ENCODE measurements around the gene B3GNT5. TPM values are rescaled to one million over a fixed set of nuclear protein-coding genes. Genes with fewer than 3 reads are reported as not detected.

The B3GNT5 gene
- total RNA-seq, 1 experiment from 2014 or later, result 2.2 TPM

DNA sequence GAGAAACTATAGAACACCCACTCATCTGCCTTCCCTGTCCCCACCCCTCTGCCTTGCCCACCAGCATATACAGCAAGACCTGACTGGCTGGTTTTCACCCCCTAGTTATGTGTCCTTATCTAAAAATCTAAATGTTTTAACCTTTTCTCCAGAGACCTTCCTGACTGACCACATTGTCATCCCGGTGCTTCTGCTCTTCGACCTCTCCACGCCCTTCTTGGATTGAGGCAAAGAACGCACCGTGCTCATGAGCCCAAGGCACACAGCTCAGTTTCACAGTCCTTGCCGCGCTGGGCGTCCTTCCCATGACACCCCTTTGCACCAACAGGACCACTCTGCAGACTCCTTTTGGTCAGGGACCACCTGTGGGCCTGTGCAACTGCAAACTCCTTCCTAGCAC lies 62.7 kb downstream of the B3GNT5 start:
- Histone ChIP-seq H3K27me3 (replicated peaks) (no peaks in the 10 kb centered on the region), H3K9me3 (replicated peaks) (no peaks in the 10 kb centered on the region; the same call in 1 of the 2 replicates), H3K36me3 (no peaks in the 10 kb centered on the region), H3K4me1 (replicated peaks) (peaks cover 43% of the 10 kb centered on the region), H3K4me3 (no peak overlapping the region), H3K27ac (no peak overlapping the region)
- DNase-seq (ENCODE audit: low read depth in 1 of 2, low spot score in 2 of 2), result no peak

DNA sequence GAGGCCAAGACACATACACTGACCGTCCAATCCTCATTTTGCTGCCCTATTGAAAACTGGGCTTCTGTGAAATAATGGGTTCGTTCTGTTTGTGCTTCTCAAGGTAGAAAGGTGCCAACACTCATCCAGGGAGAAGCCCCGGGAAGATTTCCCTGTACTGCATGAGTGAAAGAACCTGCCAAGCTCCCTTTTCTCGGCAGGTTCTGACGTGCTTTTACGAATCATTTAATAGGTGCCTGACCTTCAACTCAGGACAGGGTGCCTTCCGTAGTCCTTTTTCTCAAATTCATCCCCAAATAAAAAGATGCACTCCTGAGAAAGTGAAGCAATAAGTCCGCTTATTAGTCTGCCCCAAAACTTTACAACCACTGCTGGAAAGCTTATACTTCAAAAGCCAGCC lies 64.2 kb downstream of the B3GNT5 start:
- H3K9me3 ChIP-seq (replicated peaks), result no peaks in the 10 kb centered on the region; the same call in 1 of the 2 replicates
- no peak overlapping the region for H3K4me3 ChIP-seq
- no peak overlapping the region; the same call in 1 of the 2 replicates for H3K27ac ChIP-seq
- H3K36me3 ChIP-seq, result no peaks in the 10 kb centered on the region
- H3K4me1 ChIP-seq (replicated peaks), result peaks cover 36% of the 10 kb centered on the region
- H3K27me3 ChIP-seq (replicated peaks), result no peaks in the 10 kb centered on the region
- no peak for DNase-seq (ENCODE audit: low read depth in 1 of 2, low spot score in 2 of 2)

DNA sequence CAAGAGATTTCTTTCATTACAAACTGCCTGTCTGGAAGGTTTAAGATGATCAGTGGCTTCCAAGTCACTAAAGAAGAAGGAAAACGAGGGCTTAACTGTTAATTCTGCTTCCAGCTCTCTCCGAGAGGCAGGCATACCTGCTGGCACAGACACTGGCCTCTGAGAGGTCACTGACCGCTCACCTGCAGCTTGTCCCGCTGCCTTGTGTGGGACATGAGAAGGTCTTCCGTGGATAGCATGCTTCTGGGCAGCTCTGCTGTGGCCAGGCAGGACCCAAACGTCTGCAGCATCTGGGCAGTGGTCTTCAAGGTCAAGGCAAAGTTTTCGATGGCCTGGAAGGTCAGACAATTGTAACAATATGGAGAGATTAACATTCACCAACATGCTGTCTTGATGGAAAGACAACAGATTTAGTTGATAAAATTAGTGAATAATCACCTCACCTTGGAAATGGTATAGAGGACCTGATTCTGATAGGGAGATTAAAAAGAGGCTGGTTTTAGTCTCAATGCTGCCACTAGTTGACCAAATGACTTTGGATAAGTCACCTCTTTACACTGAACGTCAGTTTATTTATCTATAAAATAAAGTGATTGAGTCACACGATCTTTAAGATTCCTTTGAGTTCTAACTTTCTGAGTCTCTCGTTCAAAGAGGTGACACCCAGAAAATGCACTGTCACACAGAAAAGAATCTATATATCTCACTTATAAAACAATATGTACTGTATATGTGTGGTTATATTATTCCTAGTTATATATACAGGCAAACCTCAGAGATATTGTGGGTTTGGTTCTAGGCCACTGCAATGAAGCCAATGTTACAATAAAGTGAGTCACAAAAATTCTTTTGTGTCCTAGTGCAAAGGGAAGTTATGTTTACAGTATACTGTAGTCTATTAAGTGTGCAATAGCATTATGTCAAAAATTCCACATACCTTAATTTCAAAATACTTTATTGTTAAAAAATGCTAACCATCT lies 65.1 kb downstream of the B3GNT5 start:
- H3K27ac ChIP-seq, result peak overlapping the region; percentile 73
- no peaks in the 10 kb centered on the region for H3K27me3 ChIP-seq (replicated peaks)
- H3K36me3 ChIP-seq, result no peaks in the 10 kb centered on the region
- no peak overlapping the region for H3K4me3 ChIP-seq
- H3K9me3 ChIP-seq (replicated peaks), result no peaks in the 10 kb centered on the region; the same call in 1 of the 2 replicates
- DNase-seq (ENCODE audit: low read depth in 1 of 2, low spot score in 2 of 2), result peak in 1 of 2 experiments; percentile 86
- peaks cover 26% of the 10 kb centered on the region for H3K4me1 ChIP-seq (replicated peaks)

DNA sequence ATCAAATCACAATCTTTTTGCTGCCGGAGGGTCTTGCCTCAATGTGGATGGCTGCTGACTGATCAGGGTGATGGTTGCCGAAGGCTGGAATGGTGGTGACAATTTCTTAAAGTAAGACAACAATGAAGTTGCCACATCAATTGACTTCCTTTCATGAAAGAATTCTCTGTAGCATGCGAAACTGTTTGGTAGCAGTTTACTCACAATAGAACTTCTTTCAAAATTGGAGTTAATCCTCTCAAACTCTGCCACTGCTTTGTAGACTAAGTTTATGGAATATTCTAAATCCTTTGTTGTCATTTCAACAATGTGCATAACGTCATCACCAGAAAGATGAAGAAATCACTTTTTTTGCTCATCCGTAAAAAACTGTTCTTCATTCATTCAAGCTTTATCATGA lies 65.8 kb downstream of the B3GNT5 start:
- H3K4me1 ChIP-seq (replicated peaks), result peaks cover 25% of the 10 kb centered on the region
- H3K27me3 ChIP-seq (replicated peaks), result no peaks in the 10 kb centered on the region
- no peaks in the 10 kb centered on the region for H3K9me3 ChIP-seq (replicated peaks)
- DNase-seq (ENCODE audit: low read depth in 1 of 2, low spot score in 2 of 2), result peak; percentile 50 to 81
- no peak overlapping the region for H3K4me3 ChIP-seq
- H3K36me3 ChIP-seq, result no peaks in the 10 kb centered on the region
- peak overlapping the region; percentile 73 for H3K27ac ChIP-seq

DNA sequence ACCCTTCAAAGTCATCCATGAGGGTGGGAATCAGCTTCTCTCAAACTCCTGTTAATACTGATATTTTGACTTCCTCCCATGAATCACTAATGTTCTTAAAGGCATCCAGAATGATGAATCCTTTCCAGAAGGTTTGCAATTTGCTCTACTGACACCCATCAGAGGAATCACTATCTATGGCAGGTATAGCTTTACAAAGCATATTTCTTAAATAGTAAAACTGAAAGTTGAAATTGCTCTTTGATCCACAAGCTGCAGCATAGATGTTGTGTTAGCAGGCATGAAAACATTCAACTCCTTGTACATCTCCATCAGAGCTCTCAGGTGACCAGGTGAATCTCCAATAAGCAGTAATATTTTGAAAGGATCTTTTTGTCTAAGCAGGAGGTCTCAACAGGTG lies 66.3 kb downstream of the B3GNT5 start:
- H3K9me3 ChIP-seq (replicated peaks), result no peaks in the 10 kb centered on the region
- no peak for DNase-seq (ENCODE audit: low read depth in 1 of 2, low spot score in 2 of 2)
- no peaks in the 10 kb centered on the region for H3K36me3 ChIP-seq
- H3K27ac ChIP-seq, result peak overlapping the region; percentile 73
- no peaks in the 10 kb centered on the region for H3K27me3 ChIP-seq (replicated peaks)
- peaks cover 25% of the 10 kb centered on the region for H3K4me1 ChIP-seq (replicated peaks)
- H3K4me3 ChIP-seq, result no peak overlapping the region

Other genes with a start within 250 kb of the B3GNT5 start
- 13.4 and 24.7 TPM in 2 replicates for gene MCCC1, start 153.8 kb upstream of the B3GNT5 start, total RNA-seq (2014; rRNA removed; shearing (Covaris generic))
- not detected in 2 replicates for gene LAMP3, start 90.5 kb upstream of the B3GNT5 start, total RNA-seq (2014; rRNA removed; shearing (Covaris generic))
- gene MCF2L2, start 175.4 kb downstream of the B3GNT5 start, total RNA-seq (2014; rRNA removed; shearing (Covaris generic)), result 0.03 TPM in 1 of 2 replicates, not detected in the other